SK-N-SH treated with all-trans-retinoic acid at 6 μM for 48 hours (cell line): Measurements from ENCODE around the gene HADHA.

Experiments used
- BACH2 ChIP-seq: fragments of 250-450 bp; sonication (Bioruptor Pico); IDR thresholded peaks from 2 replicates; pipeline ENCODE4 v1.9.0; 2021; ENCODE audit warnings: mild to moderate bottlenecking, borderline replicate concordance
- CREB5 ChIP-seq: fragments of 250-450 bp; sonication (Bioruptor Pico); IDR thresholded peaks from 2 replicates; pipeline ENCODE4 v1.5.1; 2020; ENCODE audit warnings: low read depth, mild to moderate bottlenecking, moderate library complexity
- PATZ1 ChIP-seq: fragments of 250-450 bp; sonication (Bioruptor Pico); IDR thresholded peaks from 2 replicates; pipeline ENCODE4 v1.8.0; 2020; ENCODE audit warnings: mild to moderate bottlenecking, moderate library complexity, borderline replicate concordance
- RARB ChIP-seq: fragments of 250-450 bp; sonication (Bioruptor Pico); IDR thresholded peaks from 2 replicates; pipeline ENCODE4 v1.8.0; 2021; ENCODE audit warnings: mild to moderate bottlenecking, moderate library complexity
- TSHZ2 ChIP-seq: fragments of 250-450 bp; sonication (Bioruptor Pico); IDR thresholded peaks from 2 replicates; pipeline ENCODE4 v1.5.0; 2020; ENCODE audit warnings: mild to moderate bottlenecking, moderate library complexity
- ZFP3 ChIP-seq: fragments of 250-450 bp; sonication (Bioruptor Pico); IDR thresholded peaks from 2 replicates; pipeline ENCODE4 v1.5.0; 2020; ENCODE audit warnings: mild to moderate bottlenecking, moderate library complexity

- no peak for TF ChIP-seq PATZ1 (CRISPR knock-in tag)
- no peak for TF ChIP-seq RARB (CRISPR knock-in tag)
- TF ChIP-seq BACH2, result no peak
- no peak for TF ChIP-seq ZFP3 (CRISPR knock-in tag)
- TF ChIP-seq TSHZ2, result no peak
- TF ChIP-seq CREB5, result no peak
These were observed 25.2 kb upstream of the HADHA start for GRCh38 chr2:26269571-26270158.
